GM12864 (cell line): ENCODE measurements around the gene PGLYRP3.

Experiments
- DNase-seq: peaks from one replicate; pipeline ENCODE4 v3.0.0-alpha.2; 2011; ENCODE audit warnings: low read depth
- H3K4me3 ChIP-seq: 2 replicates; pipeline ENCODE4 v1.5.1; 2011; ENCODE audit warnings: mild to moderate bottlenecking, low read depth, low read length, control low read depth
- TF ChIP-seq, protein P1 (sequence below): IDR thresholded peaks from 2 replicates; pipeline ENCODE4 v1.5.1; 2011; ENCODE audit warnings: low read depth, mild to moderate bottlenecking, moderate library complexity, low read length, control low read depth, inconsistent platforms; ENCODE audit errors: missing control alignments

The PGLYRP3 gene

DNA sequence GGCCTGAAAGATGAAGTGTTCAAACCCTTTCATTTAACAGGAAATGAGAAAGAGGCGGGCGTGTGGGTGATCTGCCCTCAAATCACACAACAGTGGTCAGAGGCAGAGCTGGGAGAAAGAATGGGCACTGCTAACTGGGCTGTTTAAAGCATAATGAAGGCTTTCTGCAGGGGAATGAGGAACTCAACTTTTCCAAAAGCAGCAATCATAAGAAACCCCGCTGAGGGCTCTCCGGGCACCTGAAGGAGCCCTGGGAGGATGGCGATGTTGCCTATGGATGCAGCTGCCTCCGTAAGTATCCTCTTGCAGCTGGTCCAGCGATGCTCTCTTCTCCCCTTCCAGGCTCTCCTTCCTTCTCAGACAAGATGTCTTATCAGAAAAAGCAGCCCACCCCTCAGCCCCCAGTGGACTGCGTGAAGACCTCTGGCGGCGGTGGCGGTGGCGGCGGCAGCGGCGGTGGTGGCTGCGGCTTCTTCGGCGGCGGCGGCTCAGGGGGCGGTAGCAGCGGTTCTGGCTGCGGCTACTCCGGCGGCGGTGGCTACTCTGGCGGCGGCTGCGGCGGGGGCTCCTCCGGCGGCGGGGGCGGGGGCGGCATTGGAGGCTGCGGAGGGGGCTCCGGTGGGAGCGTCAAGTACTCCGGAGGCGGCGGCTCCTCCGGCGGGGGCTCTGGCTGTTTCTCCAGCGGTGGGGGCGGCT lies 52.0 kb downstream of the PGLYRP3 start:
- H3K4me3 ChIP-seq = no peak overlapping the region

DNA sequence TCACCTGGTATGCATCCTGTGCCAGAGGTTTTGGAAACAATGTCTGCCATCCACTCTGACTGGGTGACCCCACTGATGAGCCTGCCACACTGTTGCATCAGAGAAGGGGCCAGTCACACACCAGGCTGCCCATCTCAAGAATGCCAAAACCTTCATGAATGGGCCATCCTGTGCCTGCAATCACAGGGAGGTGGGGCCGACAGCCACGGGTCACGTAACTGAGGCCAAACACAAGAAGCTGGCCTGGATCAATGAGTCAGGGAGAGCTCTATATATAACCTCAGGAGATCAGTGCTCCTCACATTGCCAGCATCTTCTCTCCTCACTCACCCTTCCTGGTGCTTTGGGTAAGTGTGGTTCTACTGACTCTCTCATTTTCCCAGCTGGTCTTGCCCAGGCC lies 53.4 kb downstream of the PGLYRP3 start, which contains the start of gene LORICRIN:
LORICRIN (plus strand) TSS at position 301 of the 400 bp plus-strand sequence. CDS start 1,263 bp downstream, outside the sequence.
- no peak within 1 kb of the TSS for H3K4me3 ChIP-seq
- TF ChIP-seq, protein P1, sequence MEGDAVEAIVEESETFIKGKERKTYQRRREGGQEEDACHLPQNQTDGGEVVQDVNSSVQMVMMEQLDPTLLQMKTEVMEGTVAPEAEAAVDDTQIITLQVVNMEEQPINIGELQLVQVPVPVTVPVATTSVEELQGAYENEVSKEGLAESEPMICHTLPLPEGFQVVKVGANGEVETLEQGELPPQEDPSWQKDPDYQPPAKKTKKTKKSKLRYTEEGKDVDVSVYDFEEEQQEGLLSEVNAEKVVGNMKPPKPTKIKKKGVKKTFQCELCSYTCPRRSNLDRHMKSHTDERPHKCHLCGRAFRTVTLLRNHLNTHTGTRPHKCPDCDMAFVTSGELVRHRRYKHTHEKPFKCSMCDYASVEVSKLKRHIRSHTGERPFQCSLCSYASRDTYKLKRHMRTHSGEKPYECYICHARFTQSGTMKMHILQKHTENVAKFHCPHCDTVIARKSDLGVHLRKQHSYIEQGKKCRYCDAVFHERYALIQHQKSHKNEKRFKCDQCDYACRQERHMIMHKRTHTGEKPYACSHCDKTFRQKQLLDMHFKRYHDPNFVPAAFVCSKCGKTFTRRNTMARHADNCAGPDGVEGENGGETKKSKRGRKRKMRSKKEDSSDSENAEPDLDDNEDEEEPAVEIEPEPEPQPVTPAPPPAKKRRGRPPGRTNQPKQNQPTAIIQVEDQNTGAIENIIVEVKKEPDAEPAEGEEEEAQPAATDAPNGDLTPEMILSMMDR = no peak
- no peak for DNase-seq

More for the DNA sequence above, 52.0 kb downstream of the PGLYRP3 start:
- DNase-seq = no peak
- TF ChIP-seq, protein P1 = no peak

DNA sequence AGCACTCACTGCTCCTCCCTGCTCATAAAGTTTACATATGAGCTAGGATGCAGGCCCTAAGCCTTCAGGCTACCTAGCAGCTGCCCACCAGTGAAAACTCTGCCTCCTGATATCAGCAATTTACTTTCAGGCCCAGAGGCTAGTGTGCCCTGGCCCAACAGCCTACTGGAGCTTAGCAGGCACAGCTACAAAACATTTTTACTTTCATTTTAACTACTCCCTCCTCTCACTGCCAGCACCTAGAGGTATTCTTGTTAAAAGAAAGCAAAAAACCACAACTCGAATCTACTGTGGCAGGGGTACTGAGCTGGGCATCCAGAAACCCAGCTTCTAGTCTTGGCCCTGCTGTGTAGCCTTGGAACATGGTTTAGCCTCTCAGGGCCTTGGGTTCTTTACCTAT lies 59.1 kb downstream of the PGLYRP3 start:
- TF ChIP-seq, protein P1 = no peak
- H3K4me3 ChIP-seq = no peak overlapping the region
- DNase-seq = no peak

DNA sequence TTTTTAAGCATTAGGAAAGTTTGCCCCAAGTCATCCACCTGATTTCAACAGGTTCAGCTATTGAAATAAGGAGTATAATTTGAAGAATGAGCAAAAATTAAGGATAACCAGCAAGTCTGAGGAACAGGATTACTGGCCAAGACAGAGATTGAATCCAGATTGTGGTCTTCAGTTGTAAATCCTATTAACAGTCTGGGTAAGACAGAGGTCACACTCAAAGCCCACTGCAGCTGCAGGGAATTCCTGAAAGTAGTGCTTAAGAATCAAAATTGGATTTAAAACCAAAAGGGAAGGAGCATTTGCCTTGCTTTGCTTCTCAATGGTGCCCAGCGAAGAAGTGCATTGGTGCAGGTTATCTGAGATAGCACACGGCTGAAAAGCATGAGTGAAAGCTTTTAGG lies 59.7 kb downstream of the PGLYRP3 start:
- H3K4me3 ChIP-seq = no peak overlapping the region
- DNase-seq = no peak
- TF ChIP-seq, protein P1 = no peak

DNA sequence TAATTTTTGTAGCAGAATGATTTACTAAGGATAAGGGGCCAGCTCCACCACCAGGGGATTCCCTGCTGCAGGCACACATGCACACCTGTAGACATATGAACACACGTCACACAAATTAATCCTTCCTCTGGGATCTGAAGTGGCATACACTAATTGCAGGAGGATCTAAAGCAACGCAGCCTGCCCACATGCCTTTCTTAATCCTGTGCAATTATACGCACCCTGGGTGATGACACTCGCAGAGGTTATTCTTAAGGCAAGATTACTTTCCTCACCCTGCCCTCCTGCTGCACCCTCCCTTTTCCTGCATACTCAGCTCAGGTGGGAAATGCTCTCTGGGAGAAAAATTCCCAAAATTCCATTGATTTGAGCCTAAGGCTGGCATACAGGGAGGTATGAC lies 60.8 kb downstream of the PGLYRP3 start:
- TF ChIP-seq, protein P1 = no peak
- no peak overlapping the region for H3K4me3 ChIP-seq
- no peak for DNase-seq

DNA sequence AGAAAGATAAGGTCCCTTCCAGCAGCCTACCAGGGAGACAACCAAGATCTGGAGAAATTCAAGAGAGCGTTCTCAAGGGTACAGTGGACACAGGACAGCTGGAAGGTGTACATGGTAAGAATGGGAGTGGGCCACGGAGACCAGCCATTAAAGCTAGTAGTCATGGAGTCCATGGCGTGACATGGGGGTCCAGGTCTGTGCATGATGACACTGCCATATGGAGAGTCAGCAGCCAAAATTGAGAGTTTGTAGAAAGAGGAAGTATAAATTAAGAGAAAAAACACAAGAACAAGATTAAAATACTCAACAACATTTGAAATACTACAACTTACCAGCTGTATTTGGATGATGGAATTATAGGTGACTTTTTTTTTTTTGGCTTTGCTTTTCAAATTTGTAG lies 61.2 kb downstream of the PGLYRP3 start:
- H3K4me3 ChIP-seq = no peak overlapping the region
- TF ChIP-seq, protein P1 = no peak
- DNase-seq = no peak

DNA sequence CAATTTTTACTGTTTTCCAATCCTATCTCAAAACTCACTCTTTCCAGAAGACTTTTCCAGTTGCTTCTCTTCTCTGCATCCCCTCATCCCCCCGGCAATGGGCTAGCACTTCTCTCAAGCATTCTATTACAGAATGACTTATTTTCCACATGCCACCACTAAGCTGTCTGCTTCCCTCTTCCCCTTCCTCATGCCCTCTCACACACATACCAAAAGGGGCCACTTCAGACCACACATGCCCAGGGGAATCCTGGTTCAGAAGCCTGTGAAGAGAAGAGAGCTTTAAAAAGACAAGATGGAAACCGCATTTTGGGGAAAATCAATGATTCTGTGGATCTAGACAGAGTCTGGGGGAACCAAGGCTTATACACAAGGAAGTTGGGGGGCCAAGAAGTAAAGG lies 61.7 kb downstream of the PGLYRP3 start:
- H3K4me3 ChIP-seq = no peak overlapping the region
- DNase-seq = no peak
- TF ChIP-seq, protein P1 = no peak
